ENCODE measurements around the gene KCNN4.
A peak's percentile ranks its signal among the peaks of the same experiment; 100 is the strongest.

Gene KCNN4

GRCh38 chr19:43754503-43755255 is 26.1 kb downstream of the KCNN4 start, which contains the start of gene SMG9:
TSS of gene SMG9 (minus strand) at chr19:43754962. CDS start at chr19:43750741, 4,221 bp downstream.
- peaks cover 32% of the 10 kb centered on the region for H3K4me1 ChIP-seq (ENCODE audit: control insufficient read depth, insufficient read depth, low read length)
- H3K36me3 ChIP-seq (ENCODE audit: control insufficient read depth in 2 of 2, insufficient read depth in 1 of 2, low read length in 2 of 2), result peaks cover 27 to 37% of the 10 kb centered on the region in 2 experiments
- CTCF ChIA-PET, result interaction anchor here (0.6 to 9.0 kb wide), 10 partner anchors 8 to 828 kb away, joined by 3 to 151 read pairs (median 6); no protein-coding TSS in a partner anchor
- H3K27ac ChIP-seq (ENCODE audit: extremely low read depth, low read depth, low read length), result peak within 1 kb of the TSS; percentile 100
- POLR2A ChIA-PET, result interaction anchor here (0.6 to 4.4 kb wide), 25 partner anchors 9 to 292 kb away, joined by 3 to 63 read pairs (median 5); partner anchors contain the start of genes IRGQ, PLAUR, XRCC1 and ZNF45
- H3K4me3 ChIP-seq (ENCODE audit: low read depth, low read length), result peak within 1 kb of the TSS; percentile 60
- H3K9me3 ChIP-seq (ENCODE audit: control insufficient read depth, insufficient read depth, low read depth, low read length), result no peaks in the 10 kb centered on the region
- TF ChIP-seq ZBTB8A (tag by site-specific recombination; IDR thresholded peaks at IDR 0.05) (peak; percentile 73), FEZF1 (tag by site-specific recombination; IDR thresholded peaks at IDR 0.05) (peak; percentile 80), ZNF146 (tag by site-specific recombination; IDR thresholded peaks at IDR 0.05) (no peak), ZNF37A (tag by site-specific recombination; IDR thresholded peaks at IDR 0.05) (no peak), ZNF18 (tag by site-specific recombination; IDR thresholded peaks at IDR 0.05) (0 out of 2 replicates have a peak, but pooled peaks have one; percentile 15), ZNF292 (tag by site-specific recombination; IDR thresholded peaks at IDR 0.05; ENCODE audit: borderline replicate concordance, low read depth) (no peak), ZNF600 (tag by site-specific recombination; IDR thresholded peaks at IDR 0.05) (peak; percentile 99), ZNF175 (tag by site-specific recombination; IDR thresholded peaks at IDR 0.05) (no peak), ZNF112 (tag by site-specific recombination; IDR thresholded peaks at IDR 0.05) (no peak), HIC1 (tag by site-specific recombination; IDR thresholded peaks at IDR 0.05) (no peak), ZNF623 (tag by site-specific recombination; IDR thresholded peaks at IDR 0.05) (peak; percentile 6; the same call in 1 of the 2 replicates), ZNF580 (tag by site-specific recombination; IDR thresholded peaks at IDR 0.05) (peak; percentile 7; the same call in 1 of the 2 replicates), CTCF (tag by site-specific recombination; IDR thresholded peaks at IDR 0.05) (no peak; the same call in 1 of the 2 replicates), ZNF274 (IDR thresholded peaks at IDR 0.05; ENCODE audit: low read length) (no peak), ZNF274 (tag by site-specific recombination; IDR thresholded peaks at IDR 0.05; ENCODE audit: borderline replicate concordance) (no peak), BCL11B (tag by site-specific recombination; IDR thresholded peaks at IDR 0.05; ENCODE audit: low read depth) (peak; percentile 95; the same call in 1 of the 2 replicates), ZNF138 (tag by site-specific recombination; IDR thresholded peaks at IDR 0.05; ENCODE audit: borderline replicate concordance) (no peak), ZSCAN23 (tag by site-specific recombination; IDR thresholded peaks at IDR 0.05) (0 out of 2 replicates have a peak, but pooled peaks have one; percentile 59), ZNF114 (tag by site-specific recombination; IDR thresholded peaks at IDR 0.05) (no peak), ZNF19 (tag by site-specific recombination; IDR thresholded peaks at IDR 0.05; ENCODE audit: low read depth) (no peak), ZNF791 (tag by site-specific recombination; IDR thresholded peaks at IDR 0.05) (no peak), ZNF324 (tag by site-specific recombination; IDR thresholded peaks at IDR 0.05) (peak; percentile 93; the same call in 1 of the 2 replicates), GLIS2 (tag by site-specific recombination; IDR thresholded peaks at IDR 0.05) (peak; percentile 95), ZNF610 (tag by site-specific recombination; IDR thresholded peaks at IDR 0.05; ENCODE audit: borderline replicate concordance) (peak; percentile 95; the same call in 1 of the 2 replicates), RBAK (tag by site-specific recombination; IDR thresholded peaks at IDR 0.05) (no peak), ZNF16 (tag by site-specific recombination; IDR thresholded peaks at IDR 0.05; ENCODE audit: low read depth) (no peak; the same call in 1 of the 2 replicates), KLF17 (tag by site-specific recombination; IDR thresholded peaks at IDR 0.05) (peak; percentile 91), PRDM1 (tag by site-specific recombination; IDR thresholded peaks at IDR 0.05) (peak; percentile 82; the same call in 1 of the 2 replicates), ZBTB48 (tag by site-specific recombination; IDR thresholded peaks at IDR 0.05) (peak; percentile 93; the same call in 1 of the 2 replicates), ZNF777 (tag by site-specific recombination; IDR thresholded peaks at IDR 0.05; ENCODE audit: borderline replicate concordance) (no peak; the same call in 1 of the 2 replicates), ZNF776 (tag by site-specific recombination; IDR thresholded peaks at IDR 0.05; ENCODE audit: borderline replicate concordance) (no peak), ZNF654 (tag by site-specific recombination; IDR thresholded peaks at IDR 0.05; ENCODE audit: low read depth) (no peak)
